Activated T-helper 1 cell treated with Interleukin-2 at 50 U/mL for 16 hours (primary cell): ENCODE measurements around the gene SACM1L.
"Not testable (repeated sequence)": the region's sequence is repeated elsewhere in the genome, so short reads cannot be mapped to it uniquely, and the experiment has no call there.

Experiments used
- DNase-seq: peaks from one replicate; pipeline ENCODE4 v3.0.0-alpha.2; 2020; ENCODE audit warnings: low read depth

The SACM1L gene

GRCh38 chr3:45741742-45742460, 52.7 kb downstream of the SACM1L start:
- DNase-seq, result no peak

DNA sequence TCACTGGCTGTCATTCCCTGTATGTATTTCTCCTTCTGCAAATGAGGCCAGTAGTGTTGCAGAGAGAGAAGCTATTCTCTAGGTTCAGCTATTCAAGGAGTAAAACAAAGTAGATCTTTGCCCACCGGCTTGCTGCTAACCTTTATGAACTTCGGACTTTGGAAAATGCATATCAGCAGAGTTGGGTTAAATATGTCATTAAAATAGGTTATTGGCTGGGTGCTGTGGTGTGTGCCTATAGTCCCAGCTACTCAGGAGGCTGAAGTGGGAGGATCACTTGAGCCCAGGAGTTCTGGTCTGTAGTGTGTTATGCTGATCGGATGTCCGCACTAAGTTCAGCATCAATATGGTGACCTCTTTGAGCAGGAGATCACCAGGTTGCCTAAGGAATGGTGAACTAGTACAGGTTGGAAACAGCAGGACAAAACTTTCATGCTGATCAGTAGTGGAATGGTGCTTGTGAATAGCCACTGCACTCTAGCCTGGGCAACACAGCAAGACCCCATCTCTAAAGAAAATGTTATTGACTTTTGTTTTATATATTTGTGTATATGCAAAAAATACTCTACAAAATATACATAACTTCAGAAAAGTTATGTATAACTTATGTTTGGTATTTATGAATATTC, 53.4 kb downstream of the SACM1L start:
- no peak for DNase-seq

GRCh38 chr3:45746165-45746776, 57.1 kb downstream of the SACM1L start:
- no peak for DNase-seq

DNA sequence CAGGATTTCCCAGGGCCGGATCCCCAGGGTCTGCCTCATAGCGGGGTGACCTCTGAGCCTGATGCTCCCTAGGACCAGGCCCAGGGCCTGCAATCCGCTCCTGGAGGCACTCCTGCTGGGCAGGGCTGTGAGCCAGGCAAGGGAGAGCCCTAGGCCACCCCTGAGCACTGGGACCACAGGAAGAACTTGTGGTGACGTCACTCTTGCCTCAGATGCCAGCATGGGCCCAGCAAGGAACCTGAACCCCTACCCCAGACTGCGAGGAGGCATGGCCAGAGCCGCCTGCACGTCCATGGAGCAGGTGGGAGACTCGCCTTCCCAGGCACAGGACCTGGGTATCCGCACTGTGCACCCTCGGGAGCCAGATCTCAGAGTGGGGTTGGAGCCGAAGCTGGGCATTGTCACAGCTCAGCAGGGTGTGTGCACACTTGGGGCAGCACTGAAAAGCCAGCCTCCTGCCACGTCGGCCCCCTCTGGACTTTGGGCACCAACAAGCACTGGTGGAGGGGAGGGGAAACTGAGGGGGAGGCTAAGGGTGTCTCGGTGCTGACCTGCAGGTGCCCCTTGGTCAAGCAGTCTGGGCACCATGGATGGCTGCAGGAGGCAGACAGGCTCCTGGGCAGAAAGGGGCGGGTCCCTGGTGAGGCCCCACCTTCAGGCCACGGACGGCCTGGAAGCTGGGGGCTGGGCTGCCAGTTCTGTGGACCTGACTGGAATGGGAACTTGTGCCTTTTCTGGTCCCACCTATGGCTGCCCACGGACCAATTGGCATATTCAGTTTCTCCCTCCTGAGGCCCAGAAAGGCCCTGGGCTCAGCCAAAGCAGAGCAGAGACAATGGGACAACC, 57.8 kb downstream of the SACM1L start:
- no peak for DNase-seq

GRCh38 chr3:45748068-45748467, 58.9 kb downstream of the SACM1L start:
- no peak for DNase-seq

- not testable (repeated sequence) for DNase-seq
Measured at GRCh38 chr3:45749036-45749600, 59.9 kb downstream of the SACM1L start.

- no peak for DNase-seq
Measured at GRCh38 chr3:45749880-45750279, 60.7 kb downstream of the SACM1L start.

GRCh38 chr3:45751537-45752242, 62.5 kb downstream of the SACM1L start:
- no peak for DNase-seq

DNA sequence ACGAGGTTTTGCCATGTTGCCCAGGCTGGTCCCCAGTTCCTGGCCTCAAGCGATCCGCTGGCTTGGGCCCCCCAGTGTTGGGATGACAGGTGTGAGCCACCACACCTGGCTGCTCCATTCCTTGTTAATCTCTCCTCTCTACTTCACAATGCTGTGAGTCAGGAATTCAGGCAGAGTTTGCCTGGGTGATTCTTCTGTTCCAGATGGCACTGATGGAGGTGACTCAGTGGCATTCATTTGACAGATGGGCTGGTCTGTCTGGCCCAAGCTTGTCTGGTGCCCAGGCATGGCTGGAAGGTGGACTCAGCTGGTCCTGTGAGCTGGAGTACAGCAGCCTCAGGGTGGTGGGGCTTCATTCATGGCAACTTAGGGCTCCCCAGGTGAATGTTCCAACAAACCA, 63.9 kb downstream of the SACM1L start:
- no peak for DNase-seq

DNA sequence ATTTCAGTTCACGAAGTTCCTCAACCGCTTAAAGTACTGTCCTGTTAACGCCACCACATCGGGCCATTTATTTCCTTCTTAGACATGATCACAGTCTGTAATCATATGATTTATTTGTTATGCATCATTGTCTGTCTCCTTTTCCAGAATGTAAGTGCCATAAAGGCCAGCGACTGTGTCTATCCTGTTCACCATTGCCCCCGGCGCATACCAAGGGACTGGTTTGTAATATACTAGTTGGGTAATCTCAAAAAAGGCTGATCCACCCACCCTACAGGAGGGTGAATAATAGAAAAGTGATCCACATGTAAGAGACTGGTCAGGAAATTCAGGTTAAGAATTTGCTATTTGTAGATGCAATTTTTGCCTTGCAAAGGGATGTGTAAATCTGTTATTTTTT, 65.3 kb downstream of the SACM1L start:
- DNase-seq, result no peak

DNA sequence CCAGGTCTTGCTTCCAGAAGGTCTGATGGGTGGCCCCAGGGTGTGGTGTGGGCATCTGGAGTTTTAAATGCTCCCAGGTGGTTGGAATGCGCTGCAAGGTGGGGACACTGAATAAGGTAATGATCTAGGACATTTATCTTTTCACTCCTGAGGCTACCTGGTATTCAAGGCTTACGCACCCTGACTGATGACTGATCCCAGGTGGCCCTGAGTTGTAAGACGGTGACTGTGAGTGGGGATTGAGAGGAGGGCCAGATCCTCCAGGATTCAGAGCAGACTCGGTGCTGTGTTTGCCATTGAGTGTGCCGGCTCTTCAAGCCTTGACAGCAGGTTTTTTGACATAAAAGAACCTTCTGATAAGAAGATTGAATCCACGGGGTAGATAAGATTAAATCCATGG, 66.9 kb downstream of the SACM1L start:
- DNase-seq, result no peak

GRCh38 chr3:45757141-45757540, 67.9 kb downstream of the SACM1L start:
- DNase-seq, result not testable (repeated sequence)

GRCh38 chr3:45758871-45759270, 69.7 kb downstream of the SACM1L start:
- no peak for DNase-seq

GRCh38 chr3:45759851-45760250, 70.7 kb downstream of the SACM1L start:
- DNase-seq, result no peak

- no peak for DNase-seq
Measured at GRCh38 chr3:45760878-45761711, 71.9 kb downstream of the SACM1L start.

GRCh38 chr3:45761831-45762230, 72.6 kb downstream of the SACM1L start:
- DNase-seq, result no peak

DNA sequence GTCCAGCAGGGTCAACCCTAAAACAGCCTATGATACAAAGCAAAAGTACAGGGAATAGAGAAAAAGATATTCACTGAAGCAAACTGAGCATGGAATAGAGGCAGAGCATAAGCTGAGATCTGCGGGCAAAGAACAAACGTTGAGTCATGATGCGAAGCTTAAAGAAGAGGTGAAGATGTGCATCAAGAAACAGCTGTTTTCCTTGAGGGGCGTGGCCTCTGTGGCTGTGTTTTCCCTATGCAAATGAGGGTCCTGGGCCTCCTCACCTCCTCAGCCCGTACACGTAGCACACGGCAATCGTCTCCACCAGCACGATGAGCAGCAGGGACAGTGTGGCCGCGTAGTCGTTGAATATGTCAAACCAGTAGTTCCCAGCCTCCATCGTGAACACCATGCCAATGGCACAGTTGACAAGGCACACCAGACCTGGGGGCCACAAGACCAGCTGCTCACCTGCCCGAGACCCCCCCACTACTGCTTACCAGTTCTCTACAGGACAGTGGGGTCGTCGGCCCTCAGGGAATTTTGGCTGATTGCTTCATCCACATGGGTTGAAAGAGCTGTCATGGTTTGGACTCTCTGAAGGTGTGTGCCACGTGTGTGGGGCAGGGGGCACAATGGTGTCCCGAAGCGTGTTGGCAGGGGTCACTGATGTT, 73.6 kb downstream of the SACM1L start:
- DNase-seq, result no peak

GRCh38 chr3:45763303-45763675, 74.1 kb downstream of the SACM1L start:
- DNase-seq, result no peak

DNA sequence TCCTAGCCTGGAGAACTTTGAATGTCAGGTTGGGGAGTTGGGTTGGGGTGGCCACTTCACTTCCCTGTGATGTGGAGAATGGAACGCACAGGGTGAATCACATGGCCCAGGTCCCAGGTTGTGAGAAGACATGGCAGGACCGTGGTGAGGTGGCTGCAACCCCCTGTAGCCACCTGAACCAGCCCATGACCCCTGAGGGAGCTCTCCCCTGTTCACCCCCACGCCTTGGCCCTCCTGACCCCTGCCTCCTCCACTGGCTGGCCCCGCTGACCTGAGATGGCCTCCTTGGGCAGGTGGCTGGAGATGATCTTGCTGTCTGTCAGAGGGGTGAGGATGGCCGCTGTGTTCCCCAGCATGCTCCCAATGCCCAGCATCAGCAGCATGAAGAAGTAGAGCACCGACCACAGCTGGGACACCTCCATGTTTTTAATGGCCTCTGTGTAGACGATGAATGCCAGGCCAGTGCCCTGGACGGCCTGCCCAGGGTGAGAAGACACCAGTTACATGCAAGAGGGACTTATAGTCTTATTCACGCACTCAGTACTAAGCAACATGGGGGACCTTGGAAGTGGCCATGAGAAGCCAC, 76.2 kb downstream of the SACM1L start:
- no peak for DNase-seq

GRCh38 chr3:45765958-45766357, 76.8 kb downstream of the SACM1L start:
- DNase-seq, result no peak
